Erythroblast (primary cell): ENCODE measurements around the gene GJC1.

Source experiments
- GATA1 ChIP-seq: IDR thresholded peaks from 2 replicates; pipeline ENCODE4 v1.6.1; 2011; ENCODE audit warnings: low read depth, mild to moderate bottlenecking, control low read depth, low read length, moderate library complexity
- POLR2A ChIP-seq: IDR thresholded peaks from 2 replicates; pipeline ENCODE4 v1.6.1; 2011; ENCODE audit warnings: mild to moderate bottlenecking, low read length

DNA sequence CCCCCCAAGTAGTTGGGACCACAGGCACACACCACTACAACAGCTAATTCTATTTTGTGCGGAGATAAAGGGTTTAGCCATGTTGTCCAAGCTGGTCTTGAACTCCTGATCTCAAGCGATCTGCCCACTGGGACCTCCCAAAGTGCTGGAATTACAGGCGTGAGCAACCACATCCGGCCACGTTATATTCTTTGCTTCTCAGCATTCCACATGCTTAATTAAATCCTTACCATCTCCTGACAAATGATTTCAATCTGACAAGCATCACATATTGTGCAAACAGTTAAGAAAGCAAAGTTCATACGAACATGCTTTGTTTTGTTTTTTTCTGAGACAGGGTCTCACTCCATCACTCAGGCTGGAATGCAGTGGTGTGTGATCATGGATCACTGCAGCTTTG lies 35.8 kb upstream of the GJC1 start:
- TF ChIP-seq POLR2A (no peak), GATA1 (no peak)
